GM23248 (cell line): Measurements from ENCODE around the gene ABR. TPM values are rescaled to one million over a fixed set of nuclear protein-coding genes. Genes with fewer than 3 reads are reported as not detected.
"Not testable (repeated sequence)": the region's sequence is repeated elsewhere in the genome, so short reads cannot be mapped to it uniquely, and the experiment has no call there.

Experiments used
- DNase-seq: peaks from one replicate; pipeline ENCODE4 v3.0.0-alpha.2; 2015
- H2AFZ ChIP-seq: fragments of 200-600 bp; sonication (generic); 2 replicates; pipeline ENCODE4 v1.6.1; 2016; ENCODE audit warnings: antibody characterized with exemption
- H3F3A ChIP-seq: fragments of 200-600 bp; sonication (generic); 2 replicates; pipeline ENCODE4 v1.6.1; 2016; ENCODE audit warnings: mild to moderate bottlenecking, antibody characterized with exemption, mixed run types; ENCODE audit not compliant: insufficient read depth
- H3K27ac ChIP-seq: fragments of 200-600 bp; sonication (generic); 2 replicates; pipeline ENCODE4 v1.5.1; 2016; ENCODE audit warnings: mild to moderate bottlenecking
- H3K27me3 ChIP-seq: fragments of 200-600 bp; sonication (generic); replicated peaks from 2 replicates; pipeline ENCODE4 v1.6.1; 2016; ENCODE audit warnings: mild to moderate bottlenecking; ENCODE audit not compliant: insufficient read depth
- H3K36me3 ChIP-seq: fragments of 200-600 bp; sonication (generic); 2 replicates; pipeline ENCODE4 v1.6.1; 2016; ENCODE audit warnings: low read depth, mild to moderate bottlenecking
- H3K4me1 ChIP-seq: fragments of 200-600 bp; sonication (generic); 2 replicates; pipeline ENCODE4 v1.6.1; 2016; ENCODE audit warnings: mild to moderate bottlenecking; ENCODE audit not compliant: insufficient read depth
- H3K4me2 ChIP-seq: fragments of 200-600 bp; sonication (generic); one replicate; pipeline ENCODE4 v1.6.1; 2016; ENCODE audit warnings: mild to moderate bottlenecking; ENCODE audit not compliant: unreplicated experiment
- H3K4me3 ChIP-seq: fragments of 200-600 bp; sonication (generic); 2 replicates; pipeline ENCODE4 v1.5.1; 2016; ENCODE audit warnings: mild to moderate bottlenecking
- H3K79me2 ChIP-seq: fragments of 200-600 bp; sonication (generic); 2 replicates; pipeline ENCODE4 v1.6.1; 2016; ENCODE audit warnings: mild to moderate bottlenecking; ENCODE audit not compliant: insufficient read depth
- H3K9ac ChIP-seq: fragments of 200-600 bp; sonication (generic); 2 replicates; pipeline ENCODE4 v1.6.1; 2016; ENCODE audit warnings: mild to moderate bottlenecking
- H3K9me2 ChIP-seq: fragments of 200-600 bp; sonication (generic); 2 replicates; pipeline ENCODE4 v1.6.1; 2016; ENCODE audit warnings: mixed run types, mild to moderate bottlenecking, moderate library complexity; ENCODE audit not compliant: insufficient read depth
- H3K9me3 ChIP-seq: fragments of 200-600 bp; sonication (generic); one replicate; pipeline ENCODE4 v1.6.1; 2017; ENCODE audit warnings: low read depth
- H4K20me1 ChIP-seq: fragments of 200-600 bp; sonication (generic); 2 replicates; pipeline ENCODE4 v1.6.0; 2016; ENCODE audit not compliant: insufficient read depth
- EZH2 ChIP-seq: fragments of 200-600 bp; sonication (generic); IDR thresholded peaks from 2 replicates; pipeline ENCODE4 v1.6.1; 2018; ENCODE audit warnings: antibody characterized with exemption, mild to moderate bottlenecking; ENCODE audit not compliant: insufficient read depth, poor library complexity, severe bottlenecking
- EZH2phosphoT487 ChIP-seq: fragments of 200-600 bp; sonication (generic); IDR thresholded peaks from 2 replicates; pipeline ENCODE4 v1.6.1; 2018; ENCODE audit warnings: antibody characterized with exemption, moderate library complexity, mild to moderate bottlenecking, low read depth; ENCODE audit not compliant: insufficient read depth
- WGBS, 2 experiments: methylation state at CpG; one replicate each; pipeline ENCODE4 v1.1.6; 2015 to 2017; ENCODE audit warnings: low lambda C conversion rate in 2 of 2, low coverage in 1 of 2; ENCODE audit errors: missing lambda C conversion rate in 2 of 2; 5-methylcytosine and 5-hydroxymethylcytosine counted together
- in situ Hi-C: fragments of 300-500 bp; cut with MboI; formaldehyde crosslinking; loops from 2 replicates; pipeline ENCODE4 v1.15.0; 2020
- polyA plus RNA-seq: library from polyadenylated mRNA; unstranded; fragments of >200 nt; fragmentation: Nextera tagmentation; extraction: Ambion mirVana; gene quantifications from 2 replicates; pipeline ENCODE4 v1.2.1, GENCODE V29; 2016
- total RNA-seq: library from RNA; depleted of rRNA; stranded (reverse); fragments of >200 nt; shearing (Covaris generic); gene quantifications from 2 replicates; pipeline ENCODE4 v1.2.3, GENCODE V29; 2014

ABR gene
- total and polyA plus RNA-seq, 2 experiments from 2014 or later = 24.4 to 38.2 TPM

- no peak overlapping the region for H2AFZ ChIP-seq
- no peaks in the 10 kb centered on the region for H3F3A ChIP-seq
- no peaks in the 10 kb centered on the region for H3K9me2 ChIP-seq
- no peaks in the 10 kb centered on the region for H3K9me3 ChIP-seq
- H4K20me1 ChIP-seq = no peaks in the 10 kb centered on the region
- no peak overlapping the region for H3K4me3 ChIP-seq
- H3K36me3 ChIP-seq = no peaks in the 10 kb centered on the region
- H3K4me1 ChIP-seq = no peaks in the 10 kb centered on the region
- no peak overlapping the region for H3K4me2 ChIP-seq
- 81 to 84% methylated on average over 9 of the region's 9 CpGs for WGBS, 2 experiments
- no peak overlapping the region for H3K27ac ChIP-seq
- TF ChIP-seq EZH2 (no peak), EZH2phosphoT487 (no peak)
- in situ Hi-C loops = no loop called here
- DNase-seq = no peak
- no peaks in the 10 kb centered on the region for H3K79me2 ChIP-seq
- H3K27me3 ChIP-seq = no peaks in the 10 kb centered on the region
- H3K9ac ChIP-seq = no peak overlapping the region
These were observed 134.3 kb downstream of the ABR start for GRCh38 chr17:1045456-1045855.

GRCh38 chr17:1044387-1045009 is 135.3 kb downstream of the ABR start:
- 96 to 98% methylated on average over 13 of the region's 13 CpGs for WGBS, 2 experiments

GRCh38 chr17:1043601-1044251 is 136.1 kb downstream of the ABR start:
- no peak overlapping the region for H3K27ac ChIP-seq
- no peak overlapping the region for H3K4me2 ChIP-seq
- H3K4me3 ChIP-seq = no peak overlapping the region
- in situ Hi-C loops = no loop called here
- H3K79me2 ChIP-seq = no peaks in the 10 kb centered on the region
- no peak for TF ChIP-seq EZH2phosphoT487
- no peak for TF ChIP-seq EZH2
- no peaks in the 10 kb centered on the region for H3F3A ChIP-seq
- 83 to 86% methylated on average over 16 to 21 of the region's 21 CpGs for WGBS, 2 experiments
- no peak overlapping the region for H2AFZ ChIP-seq
- no peaks in the 10 kb centered on the region for H3K36me3 ChIP-seq
- H4K20me1 ChIP-seq = no peaks in the 10 kb centered on the region
- H3K9me3 ChIP-seq = no peaks in the 10 kb centered on the region
- no peaks in the 10 kb centered on the region for H3K27me3 ChIP-seq
- H3K4me1 ChIP-seq = no peaks in the 10 kb centered on the region
- no peak overlapping the region for H3K9ac ChIP-seq
- no peak for DNase-seq
- H3K9me2 ChIP-seq = no peaks in the 10 kb centered on the region

More at GRCh38 chr17:1044387-1045009, 135.3 kb downstream of the ABR start:
- H3K36me3 ChIP-seq, H3K27ac ChIP-seq, H3K4me3 ChIP-seq, H3K4me1 ChIP-seq, H4K20me1 ChIP-seq, H2AFZ ChIP-seq, H3K79me2 ChIP-seq, H3F3A ChIP-seq, in situ Hi-C loops, H3K9ac ChIP-seq, H3K4me2 ChIP-seq, H3K9me2 ChIP-seq, DNase-seq, H3K27me3 ChIP-seq, H3K9me3 ChIP-seq: not testable (repeated sequence)

- Histone ChIP-seq H3K9me3 (no peaks in the 10 kb centered on the region), H3K79me2 (no peaks in the 10 kb centered on the region), H3K27me3 (no peaks in the 10 kb centered on the region), H4K20me1 (no peaks in the 10 kb centered on the region), H3K9ac (no peak overlapping the region), H3K36me3 (no peaks in the 10 kb centered on the region), H3K27ac (no peak overlapping the region), H2AFZ (no peak overlapping the region), H3K4me1 (no peaks in the 10 kb centered on the region), H3F3A (no peaks in the 10 kb centered on the region), H3K4me2 (no peak overlapping the region), H3K4me3 (no peak overlapping the region), H3K9me2 (no peaks in the 10 kb centered on the region)
- in situ Hi-C loops = no loop called here
- no peak for TF ChIP-seq EZH2
- TF ChIP-seq EZH2phosphoT487 = no peak
- DNase-seq = no peak
- WGBS, 2 experiments = 96 to 97% methylated on average over 19 of the region's 19 CpGs
These were observed 137.3 kb downstream of the ABR start for GRCh38 chr17:1042486-1042885.
